Ectodermal cell (in vitro differentiated cells): Measurements from ENCODE around the gene ATP8B1.
"Not testable (repeated sequence)": the region's sequence is repeated elsewhere in the genome, so short reads cannot be mapped to it uniquely, and the experiment has no call there.

ENCODE experiments used
- H3K27ac ChIP-seq: 2 replicates; pipeline ENCODE4 v1.7.0; 2013; ENCODE audit warnings: mild to moderate bottlenecking, low read depth, low read length; ENCODE audit not compliant: insufficient read depth, poor library complexity, severe bottlenecking
- H3K27me3 ChIP-seq: 2 replicates; pipeline ENCODE4 v1.7.0; 2013; ENCODE audit warnings: mild to moderate bottlenecking, low read length; ENCODE audit not compliant: insufficient read depth, control insufficient read depth, poor library complexity, severe bottlenecking
- H3K36me3 ChIP-seq: one replicate; pipeline ENCODE4 v1.7.0; 2013; ENCODE audit warnings: low read length; ENCODE audit not compliant: control insufficient read depth, insufficient read depth
- H3K4me1 ChIP-seq: one replicate; pipeline ENCODE4 v1.7.0; 2013; ENCODE audit warnings: low read length; ENCODE audit not compliant: control insufficient read depth, insufficient read depth
- H3K4me3 ChIP-seq: 2 replicates; pipeline ENCODE4 v1.7.0; 2013; ENCODE audit warnings: low read depth, low read length, control low read depth; ENCODE audit not compliant: insufficient read depth
- H3K9me3 ChIP-seq: 2 replicates; pipeline ENCODE4 v1.7.0; 2013; ENCODE audit warnings: mild to moderate bottlenecking, low read length, moderate library complexity; ENCODE audit not compliant: control insufficient read depth
- WGBS, 2 experiments: methylation state at CpG; one replicate each; pipeline ENCODE4 v1.1.7; 2013; ENCODE audit warnings: missing lambda C conversion rate in 2 of 2; 5-methylcytosine and 5-hydroxymethylcytosine counted together

The ATP8B1 gene

GRCh38 chr18:57728941-57729511 lies 74.1 kb downstream of the ATP8B1 start:
- H3K27me3 ChIP-seq, result no peaks in the 10 kb centered on the region
- H3K4me3 ChIP-seq, result no peak overlapping the region
- no peaks in the 10 kb centered on the region for H3K36me3 ChIP-seq
- H3K27ac ChIP-seq, result no peak overlapping the region
- 65 to 66% methylated on average over 11 of the region's 11 CpGs for WGBS, 2 experiments
- no peaks in the 10 kb centered on the region for H3K4me1 ChIP-seq
- no peaks in the 10 kb centered on the region for H3K9me3 ChIP-seq

GRCh38 chr18:57727952-57728807 lies 74.9 kb downstream of the ATP8B1 start:
- Histone ChIP-seq H3K27ac (no peak overlapping the region), H3K4me1 (no peaks in the 10 kb centered on the region), H3K4me3 (no peak overlapping the region), H3K9me3 (no peaks in the 10 kb centered on the region), H3K36me3 (no peaks in the 10 kb centered on the region), H3K27me3 (no peaks in the 10 kb centered on the region)
- whole genome bisulfite sequencing, 2 experiments, result 78 to 83% methylated on average over 5 to 6 of the region's 6 CpGs

- not testable (repeated sequence) for H3K27ac ChIP-seq, H3K4me1 ChIP-seq, H3K9me3 ChIP-seq, H3K36me3 ChIP-seq, H3K4me3 ChIP-seq, H3K27me3 ChIP-seq
- WGBS, 2 experiments, result 89 to 93% methylated on average over 31 of the region's 31 CpGs
Observed at GRCh38 chr18:57719211-57719935, 83.7 kb downstream of the ATP8B1 start.

GRCh38 chr18:57716549-57716948 lies 86.6 kb downstream of the ATP8B1 start:
- Histone ChIP-seq H3K9me3 (no peaks in the 10 kb centered on the region), H3K27me3 (no peaks in the 10 kb centered on the region), H3K36me3 (no peaks in the 10 kb centered on the region), H3K4me3 (no peak overlapping the region), H3K4me1 (no peaks in the 10 kb centered on the region), H3K27ac (no peak overlapping the region)
- 92 to 94% methylated on average over 3 of the region's 3 CpGs for WGBS, 2 experiments

GRCh38 chr18:57715671-57716070 lies 87.4 kb downstream of the ATP8B1 start:
- no peak overlapping the region for H3K4me3 ChIP-seq
- no peaks in the 10 kb centered on the region for H3K4me1 ChIP-seq
- WGBS, 2 experiments, result 92 to 100% methylated on average over 1 of the region's 1 CpG
- H3K27me3 ChIP-seq, result no peaks in the 10 kb centered on the region
- no peak overlapping the region for H3K27ac ChIP-seq
- H3K36me3 ChIP-seq, result no peaks in the 10 kb centered on the region
- no peaks in the 10 kb centered on the region for H3K9me3 ChIP-seq

DNA sequence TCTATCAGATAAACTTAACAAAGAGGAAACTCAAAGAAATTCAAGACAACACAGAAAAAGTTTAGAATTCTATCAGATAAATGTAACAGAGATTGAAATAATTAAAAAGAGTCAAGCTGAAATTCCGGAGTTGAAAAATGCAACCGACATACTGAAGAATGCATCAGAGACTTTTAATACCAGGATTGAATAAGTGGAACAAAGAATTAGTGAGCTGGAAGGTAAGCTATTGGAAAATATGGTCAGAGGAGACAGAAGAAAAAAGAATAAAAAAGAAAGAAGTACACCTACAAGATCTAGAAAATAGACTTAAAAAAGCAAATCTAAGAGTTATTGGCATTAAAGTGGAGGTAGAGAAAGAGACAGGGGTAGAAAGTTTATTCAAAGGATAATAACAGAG lies 88.0 kb downstream of the ATP8B1 start:
- Histone ChIP-seq H3K27me3 (no peaks in the 10 kb centered on the region), H3K27ac (no peak overlapping the region), H3K4me3 (no peak overlapping the region), H3K4me1 (no peaks in the 10 kb centered on the region), H3K36me3 (no peaks in the 10 kb centered on the region), H3K9me3 (no peaks in the 10 kb centered on the region)
- 94 to 96% methylated on average over 2 of the region's 2 CpGs for WGBS, 2 experiments

- H3K27me3 ChIP-seq, result no peaks in the 10 kb centered on the region
- WGBS, 2 experiments, result 91 to 92% methylated on average over 4 of the region's 4 CpGs
- no peaks in the 10 kb centered on the region for H3K9me3 ChIP-seq
- no peak overlapping the region for H3K27ac ChIP-seq
- H3K4me1 ChIP-seq, result no peaks in the 10 kb centered on the region
- no peak overlapping the region for H3K4me3 ChIP-seq
- no peaks in the 10 kb centered on the region for H3K36me3 ChIP-seq
Observed at GRCh38 chr18:57710226-57710625, 92.9 kb downstream of the ATP8B1 start.

GRCh38 chr18:57709335-57709734 lies 93.8 kb downstream of the ATP8B1 start:
- Histone ChIP-seq H3K4me3 (no peak overlapping the region), H3K27ac (no peak overlapping the region), H3K27me3 (no peaks in the 10 kb centered on the region), H3K4me1 (no peaks in the 10 kb centered on the region), H3K36me3 (no peaks in the 10 kb centered on the region), H3K9me3 (no peaks in the 10 kb centered on the region)
- 88 to 92% methylated on average over 1 of the region's 1 CpG for WGBS, 2 experiments

DNA sequence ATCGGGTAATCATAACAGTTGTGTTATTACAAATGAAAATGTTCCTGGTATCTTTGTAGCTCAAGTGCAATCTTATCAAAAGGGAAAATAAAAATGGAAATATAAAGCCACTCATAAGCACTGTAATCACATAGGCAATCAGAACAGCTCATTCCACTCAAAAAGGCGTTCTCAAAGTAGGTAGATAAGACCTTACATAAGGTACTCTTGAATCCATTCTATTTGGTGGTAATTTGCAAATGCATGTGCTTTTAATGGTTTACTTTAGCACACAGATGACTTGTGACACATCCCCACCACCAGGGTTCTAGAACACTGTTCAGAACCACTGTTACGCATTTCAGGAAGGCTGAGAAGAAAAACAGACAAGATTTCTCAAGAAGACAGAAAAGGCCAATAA lies 94.8 kb downstream of the ATP8B1 start:
- Histone ChIP-seq H3K36me3 (no peaks in the 10 kb centered on the region), H3K27me3 (no peaks in the 10 kb centered on the region), H3K27ac (no peak overlapping the region), H3K9me3 (no peaks in the 10 kb centered on the region), H3K4me1 (no peaks in the 10 kb centered on the region), H3K4me3 (no peak overlapping the region)
- 92 to 97% methylated on average over 2 to 3 of the region's 3 CpGs for WGBS, 2 experiments

- Histone ChIP-seq H3K27me3 (no peaks in the 10 kb centered on the region), H3K9me3 (no peaks in the 10 kb centered on the region), H3K4me1 (no peaks in the 10 kb centered on the region), H3K4me3 (no peak overlapping the region), H3K27ac (no peak overlapping the region), H3K36me3 (no peaks in the 10 kb centered on the region)
- 91 to 97% methylated on average over 6 to 8 of the region's 8 CpGs for WGBS, 2 experiments
Observed at GRCh38 chr18:57705832-57706595, 97.1 kb downstream of the ATP8B1 start.
